Activated naive CD4-positive, alpha-beta T cell treated with anti-CD3 and anti-CD28 coated beads, Interleukin-2, amount 50 U/mL, for 16 hours (primary cell): Measurements from ENCODE around the gene HOXD3.

Experiments
- DNase-seq: peaks from one replicate; pipeline ENCODE4 v3.0.0-alpha.2; 2020

The HOXD3 gene

DNA sequence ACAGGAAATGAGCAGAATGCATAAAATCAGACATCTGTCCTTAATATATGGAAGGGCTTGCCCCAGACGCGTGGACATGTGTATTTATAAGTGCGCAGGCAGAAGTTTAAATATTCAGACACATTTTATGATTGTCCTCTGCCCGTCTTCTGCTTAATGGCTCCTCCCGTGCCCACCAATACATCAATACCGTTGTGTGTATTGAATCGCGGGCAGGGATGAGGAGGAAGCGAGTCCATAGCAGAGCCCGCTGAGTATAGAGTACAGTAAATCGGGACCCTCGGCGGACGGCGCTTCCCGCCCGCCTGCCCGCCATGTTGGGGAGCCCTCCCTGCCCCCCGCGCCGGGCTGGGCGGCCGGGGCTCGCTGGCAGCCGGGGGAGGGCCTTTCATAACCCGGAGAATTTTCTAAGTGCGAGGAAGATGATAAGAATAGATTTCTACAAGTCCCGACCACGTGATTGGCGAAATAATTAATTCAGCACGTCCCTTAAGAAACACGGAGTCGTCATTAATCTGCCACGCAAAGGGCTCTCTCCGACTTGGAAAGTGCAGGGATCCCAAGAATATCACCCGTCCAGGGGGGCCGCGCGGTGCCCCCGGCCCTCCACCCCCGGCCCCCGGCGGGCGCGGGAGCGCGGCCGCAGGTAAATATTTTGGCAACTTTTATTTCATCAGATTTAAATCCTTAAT is at the start of gene HOXD3:
Gene HOXD3 (plus strand): TSS at position 501 of the 692 bp plus-strand sequence. CDS start 11,808 bp downstream, outside the sequence.
- no peak for DNase-seq

DNA sequence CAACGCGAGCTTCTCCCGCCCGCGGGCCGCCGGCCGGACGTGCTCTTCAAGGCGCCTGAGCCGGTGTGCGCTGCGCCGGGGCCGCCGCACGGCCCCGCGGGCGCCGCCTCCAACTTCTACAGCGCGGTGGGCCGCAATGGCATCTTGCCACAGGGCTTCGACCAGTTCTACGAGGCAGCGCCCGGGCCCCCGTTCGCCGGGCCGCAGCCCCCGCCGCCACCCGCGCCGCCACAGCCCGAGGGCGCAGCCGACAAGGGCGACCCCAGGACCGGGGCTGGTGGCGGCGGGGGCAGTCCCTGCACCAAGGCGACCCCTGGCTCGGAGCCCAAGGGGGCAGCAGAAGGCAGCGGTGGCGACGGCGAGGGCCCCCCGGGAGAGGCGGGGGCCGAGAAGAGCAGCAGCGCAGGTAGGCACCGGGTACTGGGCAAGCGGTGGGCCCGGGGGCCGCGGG is 49.4 kb upstream of the HOXD3 start:
- no peak for DNase-seq

DNA sequence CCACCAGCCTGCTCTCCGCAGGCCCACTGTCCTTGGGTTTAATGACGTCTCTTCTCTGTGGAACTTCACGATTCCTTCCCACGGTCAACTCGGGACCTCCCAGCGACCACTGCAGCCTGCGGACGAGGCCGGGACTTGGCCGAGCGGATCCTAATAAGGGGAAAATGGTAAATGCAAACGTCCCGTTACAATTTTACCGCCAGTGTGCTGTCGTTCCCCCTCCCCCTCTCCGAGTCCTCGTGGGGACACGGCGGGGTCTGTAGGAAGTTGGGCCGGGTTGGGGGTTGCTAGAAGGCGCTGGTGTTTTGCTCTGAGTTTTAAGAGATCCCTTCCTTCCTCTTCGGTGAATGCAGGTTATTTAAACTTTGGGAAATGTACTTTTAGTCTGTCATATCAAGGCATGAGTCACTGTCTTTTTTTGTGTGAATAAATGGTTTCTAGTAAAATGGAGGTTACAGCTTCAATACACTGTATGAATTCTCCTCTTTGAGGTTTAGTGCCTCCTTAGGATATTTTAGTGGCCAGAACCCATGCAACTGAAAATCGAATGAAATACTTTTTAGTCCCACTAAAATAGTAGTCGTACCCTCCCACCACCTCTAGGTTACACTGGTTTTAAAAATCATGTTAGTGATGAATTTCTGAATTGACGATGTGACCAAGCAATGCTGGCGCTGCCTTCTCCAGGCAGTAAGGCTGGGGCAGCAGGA is 47.8 kb upstream of the HOXD3 start:
- DNase-seq = no peak

DNA sequence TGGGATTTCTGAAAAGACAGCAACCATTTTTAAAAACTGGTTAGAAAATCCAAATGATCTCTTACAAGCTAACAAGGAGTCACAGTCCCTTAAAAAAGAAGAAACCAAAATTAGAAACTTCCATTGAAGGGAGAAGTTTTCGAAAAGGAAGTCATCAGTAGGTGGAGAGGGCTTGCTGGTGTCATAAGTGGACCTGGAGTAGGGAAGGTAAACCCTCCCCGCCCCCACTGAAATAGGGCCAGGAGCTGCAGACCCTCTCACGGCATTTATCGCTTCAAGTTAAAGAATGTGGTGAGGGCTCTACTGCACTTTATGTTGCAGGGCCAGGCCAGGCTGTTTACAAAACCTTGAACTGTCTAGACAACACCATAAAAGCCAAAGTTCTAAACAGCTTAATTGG is 47.2 kb upstream of the HOXD3 start:
- DNase-seq = no peak

DNA sequence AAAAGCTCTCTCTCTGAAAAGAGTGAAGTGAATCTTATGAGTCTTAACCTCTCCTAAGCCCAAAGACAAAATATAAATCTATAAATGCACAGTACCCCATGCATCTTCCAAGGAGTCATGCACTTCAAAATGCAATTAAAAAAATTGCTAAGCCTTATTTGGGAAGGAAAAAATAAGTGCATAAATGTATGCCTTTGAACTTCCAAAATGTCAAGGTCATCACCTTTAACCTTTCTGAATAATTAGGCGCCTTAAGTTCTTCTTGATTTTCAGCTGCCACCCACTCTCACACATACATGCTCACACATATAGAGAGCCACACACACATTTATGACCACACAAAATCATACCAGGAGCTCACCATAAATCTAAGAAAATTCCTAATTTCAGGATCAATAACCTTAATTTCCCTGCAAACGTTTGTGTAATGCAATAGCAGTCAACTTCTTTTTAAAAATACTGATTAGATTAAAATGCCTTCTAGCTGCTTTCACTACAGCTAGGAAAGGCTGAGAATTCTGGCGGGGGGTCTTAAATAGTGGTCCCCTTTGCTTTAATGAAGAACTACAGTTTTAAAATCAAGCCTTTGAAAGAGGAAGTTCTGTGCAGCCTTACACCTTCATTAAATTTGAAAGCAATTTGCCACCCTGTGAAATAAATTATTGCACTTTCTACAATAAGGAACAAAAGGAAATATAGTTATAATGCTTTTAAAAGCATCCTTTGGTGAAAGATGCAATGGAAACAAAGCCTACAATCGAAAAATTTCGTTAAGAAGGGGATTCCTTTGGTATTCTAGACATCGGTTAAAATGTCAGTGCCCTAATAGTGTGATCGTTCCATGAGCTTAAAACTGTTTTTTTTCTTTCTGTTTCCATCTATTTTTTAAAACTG is 46.4 kb upstream of the HOXD3 start:
- no peak for DNase-seq

DNA sequence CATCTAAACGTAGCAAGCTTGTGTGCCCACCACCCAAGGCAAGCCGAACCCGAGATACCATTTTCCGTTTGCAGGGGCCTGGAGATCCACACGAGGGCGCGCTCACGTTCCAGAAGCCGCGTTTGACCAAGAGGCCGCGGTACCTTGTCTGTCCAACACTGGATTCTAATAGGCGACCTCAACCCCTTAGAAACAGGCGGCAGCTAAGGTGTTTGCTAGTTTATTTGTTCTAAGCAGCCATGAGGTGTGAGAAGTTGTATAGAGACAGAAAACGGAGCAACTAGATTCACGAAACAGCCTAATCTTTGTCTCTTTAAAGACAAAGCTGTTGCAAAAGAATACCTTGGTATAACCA is 45.8 kb upstream of the HOXD3 start:
- no peak for DNase-seq

DNA sequence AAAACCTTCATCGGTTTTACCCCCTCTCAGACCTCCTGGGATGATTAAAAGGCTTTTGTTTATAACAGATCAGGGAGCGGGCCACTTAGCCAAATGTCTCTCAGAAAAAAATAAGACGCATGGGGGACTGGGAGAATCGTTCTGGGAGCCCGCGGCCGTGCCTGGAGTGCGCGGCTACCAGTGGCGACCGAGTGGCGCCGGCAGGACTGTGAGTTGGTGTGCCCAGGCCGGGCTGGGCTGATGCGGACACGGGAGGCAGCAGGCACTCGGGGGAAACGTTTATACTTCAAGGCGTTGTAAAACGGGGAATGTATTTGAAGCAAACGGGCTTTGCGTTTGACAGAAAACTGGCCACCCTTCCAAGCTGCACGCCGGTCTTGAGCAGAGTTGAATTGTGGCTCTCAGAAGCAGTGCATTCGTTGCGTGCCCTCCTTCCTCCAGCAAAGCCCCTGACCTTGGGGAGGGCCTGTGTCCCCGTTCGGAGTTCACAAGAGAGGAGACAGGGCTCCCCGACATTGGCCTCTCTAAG is 45.2 kb upstream of the HOXD3 start:
- no peak for DNase-seq

DNA sequence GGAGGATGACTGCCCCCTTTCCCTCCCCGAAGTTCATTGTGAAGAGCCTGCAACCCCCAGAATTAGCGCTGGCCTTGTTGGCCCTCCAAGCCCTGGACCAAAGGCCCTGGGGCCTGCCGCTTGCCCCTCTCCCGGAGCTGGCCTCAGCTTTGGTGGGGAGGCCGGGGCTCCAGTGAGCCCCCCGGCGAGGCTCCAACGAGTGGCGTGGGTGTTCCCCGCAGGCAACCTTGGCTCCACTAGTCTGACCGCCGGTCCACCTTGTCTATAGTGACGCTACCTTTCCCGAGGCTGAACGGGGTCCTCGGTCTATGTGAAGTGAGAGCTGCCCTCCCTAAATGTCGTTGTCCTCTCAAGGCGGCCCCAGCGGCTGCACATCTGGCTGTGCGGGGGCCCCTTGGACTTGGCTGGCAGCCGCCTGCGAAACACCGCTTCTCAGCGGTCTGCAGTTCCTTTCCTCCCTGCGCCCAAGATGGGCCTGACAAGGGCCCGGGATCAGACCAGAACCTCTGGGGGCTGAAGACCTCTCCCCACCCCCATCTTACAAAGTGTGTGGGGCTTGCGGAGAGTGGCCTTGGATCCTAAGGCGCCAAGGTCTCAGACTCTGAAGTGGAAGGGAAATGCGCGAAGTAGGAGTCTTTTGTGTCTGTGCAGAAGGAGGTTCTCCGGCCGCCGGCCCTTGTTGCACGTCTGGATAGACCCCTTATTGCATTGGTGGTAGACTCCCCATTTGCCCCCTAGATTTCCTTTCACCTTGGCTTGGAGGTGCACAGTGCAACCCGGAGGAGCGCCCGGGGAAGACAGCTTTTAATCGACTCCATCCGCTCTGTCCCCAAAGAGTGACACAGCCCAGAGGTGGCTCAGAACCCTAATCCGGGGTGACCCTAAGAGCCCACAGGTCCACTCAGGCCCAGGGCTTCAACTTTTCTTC is 44.5 kb upstream of the HOXD3 start:
- no peak for DNase-seq

DNA sequence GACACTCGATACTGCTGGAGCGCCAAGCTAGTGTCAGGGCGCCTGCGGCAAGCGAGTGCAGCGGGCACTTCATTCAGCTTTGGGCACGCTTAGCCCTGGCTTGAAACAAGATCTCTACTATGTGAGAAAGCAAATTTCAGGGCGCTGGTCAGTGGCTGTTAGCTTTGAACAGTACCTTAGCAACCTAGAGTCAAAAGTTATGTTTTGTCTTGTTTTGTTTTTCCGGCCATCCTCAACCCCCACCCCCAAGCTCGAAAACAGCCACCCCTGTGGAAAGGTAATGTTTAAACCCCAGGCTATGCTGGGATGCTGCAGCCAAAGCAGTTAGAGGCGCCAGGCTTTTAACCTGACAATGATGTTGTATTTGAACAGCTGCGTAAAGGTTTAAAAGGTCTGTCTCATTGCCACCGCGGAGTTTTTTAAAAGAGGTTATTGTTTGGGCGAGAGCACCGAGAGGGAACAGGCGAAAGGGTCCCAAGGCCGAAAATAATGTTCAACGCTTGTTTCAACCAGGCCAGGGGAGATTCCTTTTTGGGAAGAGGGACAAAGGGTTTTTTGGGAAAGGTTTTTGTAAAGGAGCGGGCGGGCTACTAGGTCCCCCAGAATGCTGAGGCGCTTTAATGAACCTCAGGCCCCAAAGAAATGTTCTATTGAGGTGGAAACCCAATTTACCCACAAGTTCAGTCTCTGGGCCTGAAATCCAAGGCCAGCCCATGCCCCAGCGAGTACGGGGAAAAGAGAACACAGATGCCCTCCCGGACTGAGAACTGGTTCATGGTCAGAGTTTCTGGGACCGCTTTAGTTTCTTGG is 42.8 kb upstream of the HOXD3 start:
- no peak for DNase-seq

DNA sequence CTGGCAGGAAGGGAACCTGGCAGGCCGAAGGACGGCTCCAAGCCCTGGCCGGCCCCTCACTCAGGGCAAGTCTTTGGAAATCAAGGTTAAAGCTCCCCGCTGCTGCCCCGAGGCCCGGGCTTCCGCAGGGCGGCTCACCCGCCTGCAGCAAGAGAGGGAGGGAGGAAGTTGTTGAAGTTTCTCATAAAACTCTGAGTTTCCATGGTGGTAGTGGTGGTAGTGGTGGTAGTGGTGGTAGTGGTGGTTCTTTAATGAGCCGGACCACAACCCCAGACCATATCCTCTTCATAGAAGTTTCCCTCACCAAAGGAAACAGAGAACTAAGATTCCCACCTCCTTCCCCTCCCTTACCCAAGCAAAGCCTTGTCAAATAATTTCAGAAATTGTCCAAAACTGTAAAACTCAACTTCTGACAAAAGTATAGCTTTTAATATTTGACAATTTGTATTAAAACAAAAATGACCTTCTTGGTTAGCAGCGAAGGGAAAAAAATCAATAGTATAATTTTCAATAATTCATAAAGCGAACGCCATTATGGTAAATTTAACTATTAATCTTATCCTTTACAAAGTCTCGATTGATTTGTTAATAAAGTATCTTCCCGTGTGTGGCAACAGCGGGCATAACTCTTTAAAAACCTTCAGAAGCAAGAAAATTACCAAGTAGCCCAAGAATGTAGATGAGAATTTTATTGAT is 42.0 kb upstream of the HOXD3 start:
- no peak for DNase-seq

DNA sequence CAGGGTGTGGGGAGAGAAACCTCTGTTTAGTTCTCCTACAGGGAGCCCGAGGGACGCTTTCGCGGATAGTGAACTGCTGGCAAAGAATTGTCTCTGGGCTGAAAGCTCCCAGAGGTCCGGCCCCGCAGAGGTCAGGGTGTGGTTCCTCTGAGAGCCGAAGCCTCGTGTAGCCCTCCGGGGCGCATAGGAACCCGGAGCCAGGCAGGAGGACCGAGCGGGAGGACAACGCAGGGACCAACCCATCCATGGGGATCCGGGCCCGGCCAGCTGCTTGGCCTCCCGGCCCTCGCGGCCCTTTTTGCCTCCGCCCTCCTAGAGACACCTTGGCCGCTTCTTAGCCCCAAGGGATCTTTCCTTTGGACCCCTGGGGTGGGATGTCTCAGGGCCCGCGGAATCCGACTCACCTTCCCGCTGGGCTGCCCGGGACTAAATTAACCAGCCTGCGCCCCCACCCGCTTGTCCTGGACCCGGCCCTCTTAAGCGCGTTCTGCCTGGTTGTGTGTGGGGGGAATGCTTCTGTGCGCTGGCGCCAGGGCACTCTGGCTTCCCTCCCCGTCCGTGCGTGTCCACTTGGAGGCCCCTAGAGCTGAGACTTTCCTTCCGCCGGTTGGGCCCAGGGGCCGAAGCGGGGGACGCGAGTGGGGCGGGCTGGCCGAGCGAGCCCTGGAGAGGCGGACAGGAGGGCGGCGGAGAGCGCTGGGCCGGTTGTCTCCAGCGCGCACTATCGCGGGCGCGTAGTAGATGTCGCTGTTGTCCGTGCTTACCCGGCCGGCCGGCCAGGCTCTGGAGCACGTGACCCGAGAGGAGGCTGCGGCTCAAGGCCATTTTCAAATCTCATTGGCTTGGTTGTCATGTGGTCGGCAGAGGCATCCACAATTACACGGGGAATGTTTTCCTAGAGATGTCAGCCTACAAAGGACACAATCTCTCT is 41.0 kb upstream of the HOXD3 start, which contains the start of gene HOXD10:
Gene HOXD10 (plus strand): TSS at position 896 of the 931 bp plus-strand sequence. CDS start 56 bp downstream, outside the sequence.
- DNase-seq = no peak

DNA sequence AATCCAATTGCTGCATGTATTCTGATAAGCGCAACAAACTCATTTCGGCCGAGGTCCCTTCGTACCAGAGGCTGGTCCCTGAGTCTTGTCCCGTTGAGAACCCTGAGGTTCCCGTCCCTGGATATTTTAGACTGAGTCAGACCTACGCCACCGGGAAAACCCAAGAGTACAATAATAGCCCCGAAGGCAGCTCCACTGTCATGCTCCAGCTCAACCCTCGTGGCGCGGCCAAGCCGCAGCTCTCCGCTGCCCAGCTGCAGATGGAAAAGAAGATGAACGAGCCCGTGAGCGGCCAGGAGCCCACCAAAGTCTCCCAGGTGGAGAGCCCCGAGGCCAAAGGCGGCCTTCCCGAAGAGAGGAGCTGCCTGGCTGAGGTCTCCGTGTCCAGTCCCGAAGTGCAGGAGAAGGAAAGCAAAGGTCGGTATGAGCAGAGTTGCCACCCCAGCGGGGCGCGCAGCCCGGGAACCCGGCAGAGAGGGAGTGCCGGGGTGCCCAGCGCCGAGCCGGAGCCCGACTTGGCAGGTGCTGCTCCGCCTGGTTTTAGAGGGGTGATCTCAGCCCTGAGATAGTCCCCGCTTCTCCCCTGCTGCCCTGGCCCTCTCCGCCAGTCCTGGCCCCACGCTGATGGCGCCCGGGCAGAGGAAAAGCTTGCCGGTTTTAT is 39.8 kb upstream of the HOXD3 start:
- DNase-seq = no peak

DNA sequence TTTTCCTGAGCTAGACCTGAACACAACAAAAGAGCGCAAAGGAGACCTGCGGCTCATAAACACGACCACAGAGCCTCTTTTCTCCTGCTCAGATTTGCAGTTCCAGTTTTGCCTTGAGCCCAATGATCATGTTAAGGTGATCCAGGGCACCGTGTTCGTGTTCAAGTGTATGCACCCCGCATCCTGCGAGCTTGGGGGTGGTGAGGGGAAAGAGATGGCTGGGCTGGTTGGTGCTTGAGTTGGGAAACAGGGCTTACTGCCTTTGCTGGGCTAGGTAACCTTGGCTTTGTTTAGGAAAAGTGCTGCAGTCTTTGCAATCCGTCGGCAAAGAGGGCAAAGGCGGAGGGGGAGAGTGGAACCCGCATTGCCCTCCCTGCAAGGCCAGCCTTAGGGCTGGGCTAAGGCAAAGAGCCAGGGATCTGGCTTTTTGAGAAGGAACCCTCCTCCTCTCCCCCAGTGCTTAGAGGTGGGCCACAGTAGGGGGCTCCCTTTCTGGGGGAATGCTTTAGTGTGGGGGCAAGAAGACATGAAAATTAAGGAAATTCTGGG is 39.2 kb upstream of the HOXD3 start:
- no peak for DNase-seq

DNA sequence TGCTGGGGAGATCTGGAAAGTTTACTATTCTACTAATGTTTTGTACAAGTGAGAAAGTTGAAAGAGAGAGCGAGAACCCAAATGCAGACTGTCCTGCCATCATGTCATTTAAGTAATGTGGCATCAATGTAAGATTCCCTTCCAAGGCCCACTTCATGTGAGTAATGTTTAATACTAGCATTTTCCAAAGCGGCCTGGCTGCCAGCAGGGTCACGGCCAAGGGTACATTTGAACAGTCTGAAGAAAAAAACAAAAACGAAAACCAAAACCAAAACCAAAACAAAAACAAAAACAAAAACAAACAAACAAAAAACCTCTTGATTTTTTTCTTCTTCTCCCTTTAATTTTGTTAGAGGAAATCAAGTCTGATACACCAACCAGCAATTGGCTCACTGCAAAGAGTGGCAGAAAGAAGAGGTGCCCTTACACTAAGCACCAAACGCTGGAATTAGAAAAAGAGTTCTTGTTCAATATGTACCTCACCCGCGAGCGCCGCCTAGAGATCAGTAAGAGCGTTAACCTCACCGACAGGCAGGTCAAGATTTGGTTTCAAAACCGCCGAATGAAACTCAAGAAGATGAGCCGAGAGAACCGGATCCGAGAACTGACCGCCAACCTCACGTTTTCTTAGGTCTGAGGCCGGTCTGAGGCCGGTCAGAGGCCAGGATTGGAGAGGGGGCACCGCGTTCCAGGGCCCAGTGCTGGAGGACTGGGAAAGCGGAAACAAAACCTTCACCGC is 38.3 kb upstream of the HOXD3 start:
- no peak for DNase-seq

DNA sequence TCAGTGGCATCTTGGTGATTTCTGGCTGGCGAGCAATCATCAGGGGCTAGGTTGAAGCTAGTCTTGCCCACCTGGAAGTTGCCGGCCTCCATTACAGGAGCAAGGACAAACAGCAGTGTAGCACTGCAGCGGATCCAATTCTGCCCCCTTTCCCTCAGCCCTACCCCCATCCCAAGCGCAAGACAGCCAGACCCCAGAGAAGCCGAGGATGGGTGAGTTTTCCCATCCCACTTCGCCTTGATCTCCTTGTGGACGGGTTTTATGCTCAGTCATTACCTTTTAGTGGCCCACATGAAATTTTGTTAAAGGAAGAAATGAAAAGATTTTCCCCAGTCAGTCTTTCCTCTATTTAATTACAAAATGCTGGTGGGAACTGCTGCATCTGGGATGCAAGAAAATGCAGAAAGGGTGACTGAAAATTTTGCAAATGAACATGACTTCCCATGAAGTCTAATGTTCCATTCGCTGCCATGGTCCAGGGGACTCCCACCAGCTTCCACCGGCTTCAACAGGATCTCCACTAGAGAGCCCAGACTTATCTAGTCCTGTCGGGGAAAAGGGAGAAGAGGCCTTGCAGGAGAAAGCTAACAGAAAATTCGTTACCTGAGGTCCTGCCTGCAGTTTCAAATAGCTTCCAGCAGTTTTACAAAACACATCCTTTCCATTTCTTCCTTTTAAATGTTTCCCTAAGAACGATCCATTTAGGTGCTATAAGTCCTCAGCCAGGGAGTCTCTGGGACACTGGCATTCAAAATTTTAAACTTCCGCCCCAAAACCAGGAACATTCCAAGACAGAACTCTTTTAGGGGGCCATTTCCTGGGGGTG is 36.5 kb upstream of the HOXD3 start:
- DNase-seq = no peak

DNA sequence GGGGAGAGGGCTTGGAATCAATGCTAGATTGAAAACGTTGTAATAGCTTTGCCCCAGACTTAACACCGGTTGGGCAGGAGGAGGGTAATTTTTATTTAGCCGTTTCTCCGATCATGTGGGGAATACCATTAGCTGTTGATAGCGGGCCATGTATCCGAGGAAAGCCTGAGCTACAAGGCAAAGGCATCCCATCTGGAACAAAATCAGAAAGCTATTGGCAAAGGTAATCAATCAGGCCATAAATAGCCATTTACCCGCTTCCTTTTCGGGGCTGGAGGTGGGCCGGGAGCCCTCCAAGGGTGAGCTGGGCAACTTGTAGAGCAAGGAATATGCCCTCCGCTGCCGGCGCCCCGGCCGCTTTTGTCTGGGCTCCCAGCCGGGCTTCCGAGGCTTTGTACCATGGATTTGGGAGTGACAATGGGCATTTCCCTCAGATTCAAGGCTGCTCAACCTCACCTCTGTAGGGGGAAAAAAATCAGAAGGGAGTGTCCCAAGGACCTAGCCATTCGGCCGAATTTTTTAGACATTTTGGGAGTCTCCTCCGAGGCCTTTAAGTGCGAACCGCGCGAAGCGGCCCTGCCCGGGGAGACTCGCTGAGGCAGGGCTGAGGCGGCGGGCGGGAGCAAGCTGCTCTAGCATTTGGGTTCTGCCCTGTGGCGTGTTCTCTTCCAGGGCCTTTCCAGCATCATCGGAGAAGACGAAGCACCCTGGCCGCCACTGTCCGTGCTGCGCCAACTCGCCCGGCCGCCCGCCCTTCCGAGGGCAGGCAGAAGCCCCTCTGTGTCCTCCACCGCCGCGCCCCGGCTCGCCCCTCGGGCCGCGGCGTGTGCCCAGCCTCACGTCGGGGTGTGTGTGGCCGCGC is 35.7 kb upstream of the HOXD3 start:
- no peak for DNase-seq
